SK-N-SH treated with all-trans-retinoic acid at 6 μM for 48 hours (cell line): ENCODE measurements around the gene ALDH1A2.

ENCODE experiments used
- ATAC-seq: fragments of 200-7000 bp; cut with Tn5 transposase; 3 replicates; pipeline ENCODE4 v1.9.1; 2020; ENCODE audit warnings: mild to moderate bottlenecking, moderate library complexity
- ARNTL ChIP-seq: fragments of 450-650 bp; formaldehyde crosslinking; IDR thresholded peaks from 2 replicates; pipeline ENCODE4 v1.5.0; 2020; ENCODE audit warnings: low read depth, mild to moderate bottlenecking, moderate library complexity, borderline replicate concordance
- BACH2 ChIP-seq: fragments of 250-450 bp; sonication (Bioruptor Pico); IDR thresholded peaks from 2 replicates; pipeline ENCODE4 v1.9.0; 2021; ENCODE audit warnings: mild to moderate bottlenecking, borderline replicate concordance
- CSDC2 ChIP-seq: fragments of 250-450 bp; sonication (Bioruptor Pico); IDR thresholded peaks from 2 replicates; pipeline ENCODE4 v1.5.0; 2020; ENCODE audit warnings: mild to moderate bottlenecking, moderate library complexity
- GLIS3 ChIP-seq: fragments of 250-450 bp; sonication (Bioruptor Pico); IDR thresholded peaks from 2 replicates; pipeline ENCODE4 v1.5.0; 2020; ENCODE audit warnings: mild to moderate bottlenecking, moderate library complexity
- ISL1 ChIP-seq: fragments of 250-450 bp; sonication (Bioruptor Pico); IDR thresholded peaks from 2 replicates; pipeline ENCODE4 v2.1.2; 2022; ENCODE audit warnings: mild to moderate bottlenecking, moderate library complexity
- PPARA ChIP-seq: fragments of 250-450 bp; sonication (Bioruptor Pico); IDR thresholded peaks from 2 replicates; pipeline ENCODE4 v1.5.0; 2020; ENCODE audit warnings: mild to moderate bottlenecking, borderline replicate concordance
- RARB ChIP-seq: fragments of 250-450 bp; sonication (Bioruptor Pico); IDR thresholded peaks from 2 replicates; pipeline ENCODE4 v1.8.0; 2021; ENCODE audit warnings: mild to moderate bottlenecking, moderate library complexity
- TCF4 ChIP-seq: fragments of 250-450 bp; sonication (Bioruptor Pico); IDR thresholded peaks from 2 replicates; pipeline ENCODE4 v1.8.0; 2021; ENCODE audit warnings: mild to moderate bottlenecking, moderate library complexity, borderline replicate concordance
- TOX ChIP-seq: fragments of 250-450 bp; sonication (Bioruptor Pico); IDR thresholded peaks from 2 replicates; pipeline ENCODE4 v1.8.0; 2021; ENCODE audit warnings: mild to moderate bottlenecking, moderate library complexity, borderline replicate concordance
- ZC3H10 ChIP-seq: fragments of 250-450 bp; sonication (Bioruptor Pico); IDR thresholded peaks from 2 replicates; pipeline ENCODE4 v1.5.1; 2021; ENCODE audit warnings: mild to moderate bottlenecking, moderate library complexity
- ZFP3 ChIP-seq: fragments of 250-450 bp; sonication (Bioruptor Pico); IDR thresholded peaks from 2 replicates; pipeline ENCODE4 v1.5.0; 2020; ENCODE audit warnings: mild to moderate bottlenecking, moderate library complexity
- ZFP30 ChIP-seq: fragments of 450-650 bp; formaldehyde crosslinking; IDR thresholded peaks from 2 replicates; pipeline ENCODE4 v1.5.0; 2022; ENCODE audit warnings: mild to moderate bottlenecking, moderate library complexity
- ZNF565 ChIP-seq: fragments of 450-650 bp; formaldehyde crosslinking; conservative IDR thresholded peaks from 2 replicates; pipeline ENCODE4 v1.5.0; 2020; ENCODE audit warnings: low read depth, mild to moderate bottlenecking, moderate library complexity
- ZNF8 ChIP-seq: fragments of 450-650 bp; formaldehyde crosslinking; IDR thresholded peaks from 2 replicates; pipeline ENCODE4 v1.5.0; 2020; ENCODE audit warnings: mild to moderate bottlenecking, moderate library complexity
- TF ChIP-seq, protein P1 (sequence below): fragments of 250-450 bp; sonication (Bioruptor Pico); IDR thresholded peaks from 2 replicates; pipeline ENCODE4 v1.5.0; 2020; ENCODE audit warnings: mild to moderate bottlenecking, moderate library complexity
- TF ChIP-seq, protein P2 (sequence below): fragments of 250-450 bp; sonication (Bioruptor Pico); IDR thresholded peaks from 2 replicates; pipeline ENCODE4 v1.5.1; 2020; ENCODE audit warnings: low read depth, mild to moderate bottlenecking, moderate library complexity
- TF ChIP-seq, protein P3 (sequence below): fragments of 250-450 bp; sonication (Bioruptor Pico); IDR thresholded peaks from 2 replicates; pipeline ENCODE4 v1.5.1; 2021; ENCODE audit warnings: mild to moderate bottlenecking, moderate library complexity
- TF ChIP-seq, protein P4 (sequence below): fragments of 250-450 bp; sonication (Bioruptor Pico); IDR thresholded peaks from 2 replicates; pipeline ENCODE4 v1.8.0; 2021; ENCODE audit warnings: low read depth, mild to moderate bottlenecking, moderate library complexity, borderline replicate concordance
- TF ChIP-seq, protein P5 (sequence below): fragments of 250-450 bp; sonication (Bioruptor Pico); IDR thresholded peaks from 2 replicates; pipeline ENCODE4 v1.8.0; 2020; ENCODE audit warnings: mild to moderate bottlenecking, moderate library complexity, borderline replicate concordance

Gene ALDH1A2

DNA sequence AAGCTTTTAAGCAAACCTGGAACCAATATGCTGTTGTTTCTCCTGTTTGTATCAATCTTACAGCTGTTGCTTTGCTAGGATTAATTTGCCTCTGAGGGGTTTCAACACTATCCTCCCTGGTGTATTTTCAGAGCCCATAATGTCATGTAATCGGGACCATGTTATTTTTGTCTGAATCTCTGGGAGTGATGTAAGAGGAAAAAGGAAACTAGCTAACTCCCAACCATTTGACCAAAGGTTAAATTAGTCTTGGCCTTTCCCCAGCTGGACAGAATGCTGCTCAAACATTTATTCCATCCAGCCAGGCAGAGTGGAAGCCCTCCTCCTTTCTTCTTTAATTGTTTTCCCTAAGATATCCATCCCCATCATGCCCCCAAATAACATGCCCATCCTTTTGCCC lies 142.2 kb downstream of the ALDH1A2 start:
- ATAC-seq = no peak
- no peak for TF ChIP-seq ISL1 (CRISPR knock-in tag)
- TF ChIP-seq, protein P1, sequence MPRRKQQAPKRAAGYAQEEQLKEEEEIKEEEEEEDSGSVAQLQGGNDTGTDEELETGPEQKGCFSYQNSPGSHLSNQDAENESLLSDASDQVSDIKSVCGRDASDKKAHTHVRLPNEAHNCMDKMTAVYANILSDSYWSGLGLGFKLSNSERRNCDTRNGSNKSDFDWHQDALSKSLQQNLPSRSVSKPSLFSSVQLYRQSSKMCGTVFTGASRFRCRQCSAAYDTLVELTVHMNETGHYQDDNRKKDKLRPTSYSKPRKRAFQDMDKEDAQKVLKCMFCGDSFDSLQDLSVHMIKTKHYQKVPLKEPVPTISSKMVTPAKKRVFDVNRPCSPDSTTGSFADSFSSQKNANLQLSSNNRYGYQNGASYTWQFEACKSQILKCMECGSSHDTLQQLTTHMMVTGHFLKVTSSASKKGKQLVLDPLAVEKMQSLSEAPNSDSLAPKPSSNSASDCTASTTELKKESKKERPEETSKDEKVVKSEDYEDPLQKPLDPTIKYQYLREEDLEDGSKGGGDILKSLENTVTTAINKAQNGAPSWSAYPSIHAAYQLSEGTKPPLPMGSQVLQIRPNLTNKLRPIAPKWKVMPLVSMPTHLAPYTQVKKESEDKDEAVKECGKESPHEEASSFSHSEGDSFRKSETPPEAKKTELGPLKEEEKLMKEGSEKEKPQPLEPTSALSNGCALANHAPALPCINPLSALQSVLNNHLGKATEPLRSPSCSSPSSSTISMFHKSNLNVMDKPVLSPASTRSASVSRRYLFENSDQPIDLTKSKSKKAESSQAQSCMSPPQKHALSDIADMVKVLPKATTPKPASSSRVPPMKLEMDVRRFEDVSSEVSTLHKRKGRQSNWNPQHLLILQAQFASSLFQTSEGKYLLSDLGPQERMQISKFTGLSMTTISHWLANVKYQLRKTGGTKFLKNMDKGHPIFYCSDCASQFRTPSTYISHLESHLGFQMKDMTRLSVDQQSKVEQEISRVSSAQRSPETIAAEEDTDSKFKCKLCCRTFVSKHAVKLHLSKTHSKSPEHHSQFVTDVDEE (CRISPR knock-in tag) = no peak
- no peak for TF ChIP-seq BACH2
- TF ChIP-seq, protein P2, sequence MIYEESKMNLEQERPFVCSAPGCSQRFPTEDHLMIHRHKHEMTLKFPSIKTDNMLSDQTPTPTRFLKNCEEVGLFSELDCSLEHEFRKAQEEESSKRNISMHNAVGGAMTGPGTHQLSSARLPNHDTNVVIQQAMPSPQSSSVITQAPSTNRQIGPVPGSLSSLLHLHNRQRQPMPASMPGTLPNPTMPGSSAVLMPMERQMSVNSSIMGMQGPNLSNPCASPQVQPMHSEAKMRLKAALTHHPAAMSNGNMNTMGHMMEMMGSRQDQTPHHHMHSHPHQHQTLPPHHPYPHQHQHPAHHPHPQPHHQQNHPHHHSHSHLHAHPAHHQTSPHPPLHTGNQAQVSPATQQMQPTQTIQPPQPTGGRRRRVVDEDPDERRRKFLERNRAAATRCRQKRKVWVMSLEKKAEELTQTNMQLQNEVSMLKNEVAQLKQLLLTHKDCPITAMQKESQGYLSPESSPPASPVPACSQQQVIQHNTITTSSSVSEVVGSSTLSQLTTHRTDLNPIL (CRISPR knock-in tag) = no peak
- no peak for TF ChIP-seq ARNTL (CRISPR knock-in tag)
- TF ChIP-seq, protein P3, sequence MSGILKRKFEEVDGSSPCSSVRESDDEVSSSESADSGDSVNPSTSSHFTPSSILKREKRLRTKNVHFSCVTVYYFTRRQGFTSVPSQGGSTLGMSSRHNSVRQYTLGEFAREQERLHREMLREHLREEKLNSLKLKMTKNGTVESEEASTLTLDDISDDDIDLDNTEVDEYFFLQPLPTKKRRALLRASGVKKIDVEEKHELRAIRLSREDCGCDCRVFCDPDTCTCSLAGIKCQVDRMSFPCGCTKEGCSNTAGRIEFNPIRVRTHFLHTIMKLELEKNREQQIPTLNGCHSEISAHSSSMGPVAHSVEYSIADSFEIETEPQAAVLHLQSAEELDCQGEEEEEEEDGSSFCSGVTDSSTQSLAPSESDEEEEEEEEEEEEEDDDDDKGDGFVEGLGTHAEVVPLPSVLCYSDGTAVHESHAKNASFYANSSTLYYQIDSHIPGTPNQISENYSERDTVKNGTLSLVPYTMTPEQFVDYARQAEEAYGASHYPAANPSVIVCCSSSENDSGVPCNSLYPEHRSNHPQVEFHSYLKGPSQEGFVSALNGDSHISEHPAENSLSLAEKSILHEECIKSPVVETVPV (CRISPR knock-in tag) = no peak
- TF ChIP-seq, protein P4, sequence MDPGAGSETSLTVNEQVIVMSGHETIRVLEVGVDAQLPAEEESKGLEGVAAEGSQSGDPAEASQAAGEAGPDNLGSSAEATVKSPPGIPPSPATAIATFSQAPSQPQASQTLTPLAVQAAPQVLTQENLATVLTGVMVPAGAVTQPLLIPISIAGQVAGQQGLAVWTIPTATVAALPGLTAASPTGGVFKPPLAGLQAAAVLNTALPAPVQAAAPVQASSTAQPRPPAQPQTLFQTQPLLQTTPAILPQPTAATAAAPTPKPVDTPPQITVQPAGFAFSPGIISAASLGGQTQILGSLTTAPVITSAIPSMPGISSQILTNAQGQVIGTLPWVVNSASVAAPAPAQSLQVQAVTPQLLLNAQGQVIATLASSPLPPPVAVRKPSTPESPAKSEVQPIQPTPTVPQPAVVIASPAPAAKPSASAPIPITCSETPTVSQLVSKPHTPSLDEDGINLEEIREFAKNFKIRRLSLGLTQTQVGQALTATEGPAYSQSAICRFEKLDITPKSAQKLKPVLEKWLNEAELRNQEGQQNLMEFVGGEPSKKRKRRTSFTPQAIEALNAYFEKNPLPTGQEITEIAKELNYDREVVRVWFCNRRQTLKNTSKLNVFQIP (CRISPR knock-in tag) = no peak

DNA sequence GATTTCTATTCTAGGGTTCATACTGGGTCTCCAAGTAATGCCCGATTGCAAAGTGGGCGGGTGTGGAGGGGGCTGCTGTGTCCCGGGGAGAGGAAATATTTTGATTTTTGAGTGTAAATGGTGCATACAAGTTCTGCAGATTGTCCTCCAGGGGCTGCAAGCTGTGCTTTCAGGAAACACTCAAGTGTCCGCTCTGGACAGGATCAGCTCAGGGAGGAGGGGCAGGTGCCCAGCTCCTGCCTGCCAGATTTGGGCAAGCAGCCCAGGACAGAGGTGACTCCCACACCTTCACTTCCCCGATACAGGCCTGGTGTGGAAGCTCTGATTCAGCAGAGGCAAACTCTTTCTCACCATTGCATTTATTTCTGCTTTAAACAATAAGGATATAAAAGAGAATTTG lies 142.7 kb downstream of the ALDH1A2 start:
- ATAC-seq = no peak
- TF ChIP-seq PPARA (CRISPR knock-in tag) (no peak), CSDC2 (CRISPR knock-in tag) (no peak), ZFP3 (CRISPR knock-in tag) (no peak), ZFP30 (CRISPR knock-in tag) (no peak), TCF4 (CRISPR knock-in tag) (no peak), ZC3H10 (CRISPR knock-in tag) (no peak), ZNF8 (CRISPR knock-in tag) (no peak), GLIS3 (CRISPR knock-in tag) (no peak), ZNF565 (no peak), ISL1 (CRISPR knock-in tag) (no peak), RARB (no peak), TOX (CRISPR knock-in tag) (no peak)
- TF ChIP-seq, protein P1 (CRISPR knock-in tag) = no peak
- TF ChIP-seq, protein P5, sequence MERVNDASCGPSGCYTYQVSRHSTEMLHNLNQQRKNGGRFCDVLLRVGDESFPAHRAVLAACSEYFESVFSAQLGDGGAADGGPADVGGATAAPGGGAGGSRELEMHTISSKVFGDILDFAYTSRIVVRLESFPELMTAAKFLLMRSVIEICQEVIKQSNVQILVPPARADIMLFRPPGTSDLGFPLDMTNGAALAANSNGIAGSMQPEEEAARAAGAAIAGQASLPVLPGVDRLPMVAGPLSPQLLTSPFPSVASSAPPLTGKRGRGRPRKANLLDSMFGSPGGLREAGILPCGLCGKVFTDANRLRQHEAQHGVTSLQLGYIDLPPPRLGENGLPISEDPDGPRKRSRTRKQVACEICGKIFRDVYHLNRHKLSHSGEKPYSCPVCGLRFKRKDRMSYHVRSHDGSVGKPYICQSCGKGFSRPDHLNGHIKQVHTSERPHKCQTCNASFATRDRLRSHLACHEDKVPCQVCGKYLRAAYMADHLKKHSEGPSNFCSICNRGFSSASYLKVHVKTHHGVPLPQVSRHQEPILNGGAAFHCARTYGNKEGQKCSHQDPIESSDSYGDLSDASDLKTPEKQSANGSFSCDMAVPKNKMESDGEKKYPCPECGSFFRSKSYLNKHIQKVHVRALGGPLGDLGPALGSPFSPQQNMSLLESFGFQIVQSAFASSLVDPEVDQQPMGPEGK (CRISPR knock-in tag) = no peak
- TF ChIP-seq, all 23 proteins: peak for 0
